GM12878 (cell line): Measurements from ENCODE around the gene FANCC. TPM values are rescaled to one million over a fixed set of nuclear protein-coding genes. Genes with fewer than 3 reads are reported as not detected.

ENCODE experiments used
- ATAC-seq: fragments of 200-7000 bp; cut with Tn5 transposase; 3 replicates; pipeline ENCODE4 v1.9.1; 2020; ENCODE audit warnings: mild to moderate bottlenecking, moderate library complexity
- BruUV-seq: library from RNA; stranded (reverse); fragments of 400-500 nt; replicated peaks from 2 replicates; lab custom pipeline; 2021; lab: Mats Ljungman, UMichigan
- CTCF ChIA-PET: fragments of 300-600 bp; sonication (Branson Sonifier 250); formaldehyde crosslinking; extraction: SDS; loops from one replicate; lab custom pipeline; 2021; ENCODE audit warnings: inconsistent platforms; lab: Yijun Ruan, JAX
- POLR2A ChIA-PET: fragments of 350-600 bp; formaldehyde crosslinking; extraction: SDS; loops from one replicate; lab custom pipeline; 2021; ENCODE audit warnings: inconsistent platforms; lab: Charles Lee
- RAD21 ChIA-PET: fragments of 300-600 bp; sonication (Branson Sonifier 250); formaldehyde crosslinking; loops from one replicate; lab custom pipeline; 2023; ENCODE audit warnings: antibody characterized with exemption; ENCODE audit not compliant: unreplicated experiment; lab: Charles Lee
- SMC1A ChIA-PET: fragments of 300-600 bp; sonication (Branson Sonifier 250); formaldehyde crosslinking; loops from one replicate; lab custom pipeline; 2023; ENCODE audit not compliant: unreplicated experiment, uncharacterized antibody; lab: Charles Lee
- DNase-seq: peaks from one replicate; pipeline ENCODE4 v3.0.0-alpha.2; 2011; ENCODE audit warnings: low read depth, low spot score
- FAIRE-seq: peaks from 3 replicates; lab custom pipeline; 2011; peaks lifted over from hg19 to GRCh38; lab: Jason Lieb, UNC
- H2AFZ ChIP-seq: 2 replicates; pipeline ENCODE4 v1.6.0; 2011; ENCODE audit warnings: low read depth, low read length, control low read depth; ENCODE audit not compliant: control insufficient read depth
- H3K27ac ChIP-seq: 2 replicates; pipeline ENCODE4 v1.5.1; 2011; ENCODE audit warnings: control low read depth; ENCODE audit not compliant: control insufficient read depth, insufficient read depth
- H3K27me3 ChIP-seq, 2 experiments: replicated peaks in 1 of 2; 2 replicates each; pipeline versions ENCODE4 v1.6.0 to v1.6.1; 2011; ENCODE audit warnings: low read length in 1 of 2; ENCODE audit not compliant: control insufficient read depth in 2 of 2, insufficient read depth in 2 of 2
- H3K36me3 ChIP-seq, 2 experiments: 2 replicates each; pipeline ENCODE4 v1.5.1; 2011; ENCODE audit warnings: low read length in 1 of 2; ENCODE audit not compliant: control insufficient read depth in 2 of 2, insufficient read depth in 2 of 2
- H3K4me1 ChIP-seq: 2 replicates; pipeline ENCODE4 v1.6.1; 2011; ENCODE audit warnings: mild to moderate bottlenecking, low read length, moderate library complexity, mixed read lengths; ENCODE audit not compliant: control insufficient read depth, insufficient read depth
- H3K4me2 ChIP-seq: 2 replicates; pipeline ENCODE4 v1.6.0; 2011; ENCODE audit warnings: control low read depth; ENCODE audit not compliant: control insufficient read depth, insufficient read depth
- H3K4me3 ChIP-seq: fragments of 200-600 bp; sonication (generic); 2 replicates; pipeline ENCODE4 v1.5.1; 2016
- H3K79me2 ChIP-seq: 2 replicates; pipeline ENCODE4 v1.6.0; 2011; ENCODE audit warnings: low read length; ENCODE audit not compliant: control insufficient read depth, insufficient read depth
- H3K9ac ChIP-seq: 2 replicates; pipeline ENCODE4 v1.8.0; 2011; ENCODE audit warnings: low read length, control low read depth, mixed read lengths; ENCODE audit not compliant: control insufficient read depth, insufficient read depth
- H3K9me3 ChIP-seq: replicated peaks from 3 replicates; pipeline ENCODE4 v1.5.1; 2011; ENCODE audit warnings: mild to moderate bottlenecking, low read length; ENCODE audit not compliant: control insufficient read depth, insufficient read depth
- H4K20me1 ChIP-seq: 2 replicates; pipeline ENCODE4 v1.6.0; 2011; ENCODE audit not compliant: control insufficient read depth, insufficient read depth
- EGR1 ChIP-seq, 2 experiments: IDR thresholded peaks; 1 replicate in 1 of 2; 2 replicates in 1 of 2; pipeline ENCODE4 v1.6.1; 2011 to 2012; ENCODE audit warnings: low read depth in 2 of 2, low read length in 2 of 2, borderline replicate concordance in 1 of 2, mild to moderate bottlenecking in 1 of 2, moderate library complexity in 1 of 2
- PML ChIP-seq: IDR thresholded peaks from 2 replicates; pipeline ENCODE4 v1.6.1; 2012; ENCODE audit warnings: low read length, inconsistent platforms
- WRNIP1 ChIP-seq: IDR thresholded peaks from 2 replicates; pipeline ENCODE4 v1.6.1; 2011; ENCODE audit warnings: low read depth, low read length, improper control_type of control experiment, borderline replicate concordance
- ZBED1 ChIP-seq: IDR thresholded peaks from 2 replicates; pipeline ENCODE4 v1.6.1; 2016; ENCODE audit warnings: borderline replicate concordance
- WGBS: methylation state at CpG from one replicate; pipeline ENCODE4 v1.1.6; 2016; ENCODE audit warnings: low lambda C conversion rate; ENCODE audit not compliant: insufficient replicate concordance, insufficient coverage; ENCODE audit errors: missing lambda C conversion rate; 5-methylcytosine and 5-hydroxymethylcytosine counted together
- in situ Hi-C: fragments of 300-500 bp; cut with MboI; formaldehyde crosslinking; loops from 9 replicates; pipeline ENCODE4 v1.14.3; 2018; ENCODE audit warnings: mixed read lengths
- intact Hi-C: fragments of 100-400 bp; cut with micrococcal nuclease; formaldehyde crosslinking; loops from one replicate; pipeline ENCODE4 v1.14.2; 2022; ENCODE audit not compliant: unreplicated experiment
- polyA plus RNA-seq, 11 experiments: library from polyadenylated mRNA; depleted of rRNA in 4 of 11; unstranded in 6 of 11; stranded (reverse) in 5 of 11; fragments of >200 nt; fragmentation: Nextera tagmentation in 4 of 11; fragmentation: Illumina TruSeq in 1 of 11; extraction: Ambion mirVana in 4 of 11; extraction: Trizol in 1 of 11; gene quantifications; 1 replicate in 1 of 11; 2 replicates in 10 of 11; pipeline versions ENCODE4 v1.2.1 to v1.2.3, GENCODE V29; 2011 to 2016; ENCODE audit warnings: inconsistent platforms in 2 of 11, missing spikeins in 2 of 11, low read depth in 1 of 11
- total RNA-seq, 4 experiments: library from RNA; depleted of rRNA in 3 of 4; stranded (reverse); fragments of >200 nt in 3 of 4; fragmentation: Illumina TruSeq in 1 of 4; extraction: Trizol in 1 of 4; gene quantifications; 2 replicates each; pipeline versions ENCODE4 v1.2.1 to v1.2.3, GENCODE V29; 2013 to 2021
- TF ChIP-seq, protein P1 (sequence below): fragments of 450-650 bp; IDR thresholded peaks from 2 replicates; pipeline ENCODE4 v1.6.1; 2018; ENCODE audit warnings: mild to moderate bottlenecking, low read depth, moderate library complexity; ENCODE audit not compliant: partially characterized antibody
- TF ChIP-seq, protein P2 (sequence below): IDR thresholded peaks from 2 replicates; pipeline ENCODE4 v1.6.1; 2011; ENCODE audit warnings: low read depth, low read length, improper control_type of control experiment, borderline replicate concordance
- TF ChIP-seq, protein P3 (sequence below): IDR thresholded peaks from 2 replicates; pipeline ENCODE4 v1.6.1; 2012; ENCODE audit warnings: improper control_type of control experiment, low read depth, low read length; ENCODE audit not compliant: insufficient replicate concordance
- TF ChIP-seq, protein P4 (sequence below): fragments of 450-650 bp; IDR thresholded peaks from 2 replicates; pipeline ENCODE4 v1.6.1; 2017; ENCODE audit warnings: borderline replicate concordance

The FANCC gene
- total and polyA plus RNA-seq, 10 of the 15 experiments (the other 5 are each of a cell fraction or from before 2014, with no cell fraction given): 1.2 to 16.8 (median 10.5) TPM

DNA sequence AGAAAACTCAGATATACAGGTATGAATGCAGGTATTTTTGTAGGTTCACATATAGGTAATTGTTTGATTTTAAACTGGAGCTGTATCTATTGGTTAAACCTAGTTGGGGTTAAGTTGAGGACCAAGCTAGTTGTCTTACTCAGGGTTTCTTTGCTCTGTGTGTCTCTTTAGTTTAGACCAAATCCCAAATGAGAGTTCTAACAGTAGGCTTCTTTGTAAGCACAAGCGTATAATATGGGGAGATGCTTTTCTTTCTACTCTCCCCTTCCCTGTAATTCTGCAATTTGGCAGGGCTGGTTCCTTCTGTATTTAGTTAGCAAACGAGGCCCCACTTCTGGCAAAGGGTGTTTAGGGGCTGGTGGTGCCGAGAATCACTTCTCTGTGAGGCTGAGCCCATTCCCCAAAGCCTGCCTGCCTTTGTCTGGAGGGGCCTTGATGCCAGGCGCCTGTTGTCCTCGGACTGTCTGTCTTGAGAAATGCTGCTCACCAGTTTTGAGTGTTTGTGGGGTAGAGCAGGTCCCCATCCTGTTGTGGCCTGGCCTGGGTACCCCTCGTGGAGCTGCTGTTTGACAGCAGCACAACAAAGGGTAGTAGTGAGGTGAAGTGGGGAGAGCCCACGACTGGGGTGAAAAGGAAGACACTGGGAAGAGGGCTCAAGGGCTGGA, 259.3 kb downstream of the FANCC start (continued):
- TF ChIP-seq EGR1 (IDR thresholded peaks at IDR 0.05; ENCODE audit: borderline replicate concordance in 1 of 2, low read depth in 2 of 2, low read length in 2 of 2) (no peak), WRNIP1 (no peak)
- TF ChIP-seq, protein P1, sequence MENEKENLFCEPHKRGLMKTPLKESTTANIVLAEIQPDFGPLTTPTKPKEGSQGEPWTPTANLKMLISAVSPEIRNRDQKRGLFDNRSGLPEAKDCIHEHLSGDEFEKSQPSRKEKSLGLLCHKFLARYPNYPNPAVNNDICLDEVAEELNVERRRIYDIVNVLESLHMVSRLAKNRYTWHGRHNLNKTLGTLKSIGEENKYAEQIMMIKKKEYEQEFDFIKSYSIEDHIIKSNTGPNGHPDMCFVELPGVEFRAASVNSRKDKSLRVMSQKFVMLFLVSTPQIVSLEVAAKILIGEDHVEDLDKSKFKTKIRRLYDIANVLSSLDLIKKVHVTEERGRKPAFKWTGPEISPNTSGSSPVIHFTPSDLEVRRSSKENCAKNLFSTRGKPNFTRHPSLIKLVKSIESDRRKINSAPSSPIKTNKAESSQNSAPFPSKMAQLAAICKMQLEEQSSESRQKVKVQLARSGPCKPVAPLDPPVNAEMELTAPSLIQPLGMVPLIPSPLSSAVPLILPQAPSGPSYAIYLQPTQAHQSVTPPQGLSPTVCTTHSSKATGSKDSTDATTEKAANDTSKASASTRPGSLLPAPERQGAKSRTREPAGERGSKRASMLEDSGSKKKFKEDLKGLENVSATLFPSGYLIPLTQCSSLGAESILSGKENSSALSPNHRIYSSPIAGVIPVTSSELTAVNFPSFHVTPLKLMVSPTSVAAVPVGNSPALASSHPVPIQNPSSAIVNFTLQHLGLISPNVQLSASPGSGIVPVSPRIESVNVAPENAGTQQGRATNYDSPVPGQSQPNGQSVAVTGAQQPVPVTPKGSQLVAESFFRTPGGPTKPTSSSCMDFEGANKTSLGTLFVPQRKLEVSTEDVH: no peak
- TF ChIP-seq, all 136 proteins: peak for 0

DNA sequence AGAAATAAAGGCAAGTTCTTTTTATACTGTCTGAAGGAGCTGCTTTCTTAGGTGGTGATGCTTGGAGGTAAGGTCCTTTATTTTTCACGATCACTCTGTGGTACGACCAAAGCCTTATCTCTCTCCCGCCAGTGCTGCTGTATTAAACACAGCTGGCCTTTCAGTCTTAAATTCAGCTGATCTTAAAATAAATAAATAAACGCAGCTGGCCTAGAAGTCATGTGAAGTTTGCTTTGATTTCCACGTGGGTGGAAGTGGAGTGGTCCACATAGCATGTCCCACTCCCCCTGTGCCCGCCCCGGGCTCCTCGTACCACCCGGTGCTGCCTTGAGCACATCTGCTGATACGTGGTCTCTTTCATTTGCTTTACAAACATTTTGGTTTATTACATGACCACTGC, 260.4 kb downstream of the FANCC start:
- intact Hi-C loops (no loop called here), in situ Hi-C loops (no loop called here)
- H3K9me3 ChIP-seq: no peaks in the 10 kb centered on the region
- ChIA-PET RAD21 (interaction anchor here (1.0 kb wide), 1 partner anchor 71 kb away, joined by 3 read pairs; no protein-coding TSS in a partner anchor), CTCF (interaction anchor here (0.7 to 1.0 kb wide), 3 partner anchors 72 to 274 kb away, joined by 3 to 4 read pairs (median 4); no protein-coding TSS in a partner anchor), POLR2A (no interaction called here), SMC1A (no interaction called here)
- no peak for DNase-seq
- no peak overlapping the region for H2AFZ ChIP-seq
- 79% methylated on average over 10 of the region's 10 CpGs for WGBS
- no peak overlapping the region for H3K4me2 ChIP-seq
- H3K9ac ChIP-seq: no peak overlapping the region
- no peak for ATAC-seq
- H3K4me1 ChIP-seq: no peaks in the 10 kb centered on the region
- no peak for FAIRE-seq
- no peaks in the 10 kb centered on the region for H3K79me2 ChIP-seq
- H3K4me3 ChIP-seq: no peak overlapping the region
- H3K27me3 ChIP-seq: no peaks in the 10 kb centered on the region
- BruUV-seq: no TSS peak
- H3K27ac ChIP-seq: no peak overlapping the region
- H3K36me3 ChIP-seq: peaks cover 0 to 4% of the 10 kb centered on the region in 2 experiments; a peak in 1 of 4 replicates
- H4K20me1 ChIP-seq: no peaks in the 10 kb centered on the region
- TF ChIP-seq, protein P2, sequence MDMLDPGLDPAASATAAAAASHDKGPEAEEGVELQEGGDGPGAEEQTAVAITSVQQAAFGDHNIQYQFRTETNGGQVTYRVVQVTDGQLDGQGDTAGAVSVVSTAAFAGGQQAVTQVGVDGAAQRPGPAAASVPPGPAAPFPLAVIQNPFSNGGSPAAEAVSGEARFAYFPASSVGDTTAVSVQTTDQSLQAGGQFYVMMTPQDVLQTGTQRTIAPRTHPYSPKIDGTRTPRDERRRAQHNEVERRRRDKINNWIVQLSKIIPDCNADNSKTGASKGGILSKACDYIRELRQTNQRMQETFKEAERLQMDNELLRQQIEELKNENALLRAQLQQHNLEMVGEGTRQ: no peak
- TF ChIP-seq ZBED1 (no peak), PML (no peak)
- TF ChIP-seq, protein P3, sequence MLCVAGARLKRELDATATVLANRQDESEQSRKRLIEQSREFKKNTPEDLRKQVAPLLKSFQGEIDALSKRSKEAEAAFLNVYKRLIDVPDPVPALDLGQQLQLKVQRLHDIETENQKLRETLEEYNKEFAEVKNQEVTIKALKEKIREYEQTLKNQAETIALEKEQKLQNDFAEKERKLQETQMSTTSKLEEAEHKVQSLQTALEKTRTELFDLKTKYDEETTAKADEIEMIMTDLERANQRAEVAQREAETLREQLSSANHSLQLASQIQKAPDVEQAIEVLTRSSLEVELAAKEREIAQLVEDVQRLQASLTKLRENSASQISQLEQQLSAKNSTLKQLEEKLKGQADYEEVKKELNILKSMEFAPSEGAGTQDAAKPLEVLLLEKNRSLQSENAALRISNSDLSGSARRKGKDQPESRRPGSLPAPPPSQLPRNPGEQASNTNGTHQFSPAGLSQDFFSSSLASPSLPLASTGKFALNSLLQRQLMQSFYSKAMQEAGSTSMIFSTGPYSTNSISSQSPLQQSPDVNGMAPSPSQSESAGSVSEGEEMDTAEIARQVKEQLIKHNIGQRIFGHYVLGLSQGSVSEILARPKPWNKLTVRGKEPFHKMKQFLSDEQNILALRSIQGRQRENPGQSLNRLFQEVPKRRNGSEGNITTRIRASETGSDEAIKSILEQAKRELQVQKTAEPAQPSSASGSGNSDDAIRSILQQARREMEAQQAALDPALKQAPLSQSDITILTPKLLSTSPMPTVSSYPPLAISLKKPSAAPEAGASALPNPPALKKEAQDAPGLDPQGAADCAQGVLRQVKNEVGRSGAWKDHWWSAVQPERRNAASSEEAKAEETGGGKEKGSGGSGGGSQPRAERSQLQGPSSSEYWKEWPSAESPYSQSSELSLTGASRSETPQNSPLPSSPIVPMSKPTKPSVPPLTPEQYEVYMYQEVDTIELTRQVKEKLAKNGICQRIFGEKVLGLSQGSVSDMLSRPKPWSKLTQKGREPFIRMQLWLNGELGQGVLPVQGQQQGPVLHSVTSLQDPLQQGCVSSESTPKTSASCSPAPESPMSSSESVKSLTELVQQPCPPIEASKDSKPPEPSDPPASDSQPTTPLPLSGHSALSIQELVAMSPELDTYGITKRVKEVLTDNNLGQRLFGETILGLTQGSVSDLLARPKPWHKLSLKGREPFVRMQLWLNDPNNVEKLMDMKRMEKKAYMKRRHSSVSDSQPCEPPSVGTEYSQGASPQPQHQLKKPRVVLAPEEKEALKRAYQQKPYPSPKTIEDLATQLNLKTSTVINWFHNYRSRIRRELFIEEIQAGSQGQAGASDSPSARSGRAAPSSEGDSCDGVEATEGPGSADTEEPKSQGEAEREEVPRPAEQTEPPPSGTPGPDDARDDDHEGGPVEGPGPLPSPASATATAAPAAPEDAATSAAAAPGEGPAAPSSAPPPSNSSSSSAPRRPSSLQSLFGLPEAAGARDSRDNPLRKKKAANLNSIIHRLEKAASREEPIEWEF: no peak
- TF ChIP-seq, protein P4, sequence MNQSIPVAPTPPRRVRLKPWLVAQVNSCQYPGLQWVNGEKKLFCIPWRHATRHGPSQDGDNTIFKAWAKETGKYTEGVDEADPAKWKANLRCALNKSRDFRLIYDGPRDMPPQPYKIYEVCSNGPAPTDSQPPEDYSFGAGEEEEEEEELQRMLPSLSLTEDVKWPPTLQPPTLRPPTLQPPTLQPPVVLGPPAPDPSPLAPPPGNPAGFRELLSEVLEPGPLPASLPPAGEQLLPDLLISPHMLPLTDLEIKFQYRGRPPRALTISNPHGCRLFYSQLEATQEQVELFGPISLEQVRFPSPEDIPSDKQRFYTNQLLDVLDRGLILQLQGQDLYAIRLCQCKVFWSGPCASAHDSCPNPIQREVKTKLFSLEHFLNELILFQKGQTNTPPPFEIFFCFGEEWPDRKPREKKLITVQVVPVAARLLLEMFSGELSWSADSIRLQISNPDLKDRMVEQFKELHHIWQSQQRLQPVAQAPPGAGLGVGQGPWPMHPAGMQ: no peak
